ENCODE measurements around the gene QSOX1. TPM values are rescaled to one million over a fixed set of nuclear protein-coding genes. Genes with fewer than 3 reads are reported as not detected.
A peak's percentile ranks its signal among the peaks of the same experiment; 100 is the strongest.

Gene QSOX1
- total RNA-seq, 1 experiment from 2014 or later = 192 TPM

DNA sequence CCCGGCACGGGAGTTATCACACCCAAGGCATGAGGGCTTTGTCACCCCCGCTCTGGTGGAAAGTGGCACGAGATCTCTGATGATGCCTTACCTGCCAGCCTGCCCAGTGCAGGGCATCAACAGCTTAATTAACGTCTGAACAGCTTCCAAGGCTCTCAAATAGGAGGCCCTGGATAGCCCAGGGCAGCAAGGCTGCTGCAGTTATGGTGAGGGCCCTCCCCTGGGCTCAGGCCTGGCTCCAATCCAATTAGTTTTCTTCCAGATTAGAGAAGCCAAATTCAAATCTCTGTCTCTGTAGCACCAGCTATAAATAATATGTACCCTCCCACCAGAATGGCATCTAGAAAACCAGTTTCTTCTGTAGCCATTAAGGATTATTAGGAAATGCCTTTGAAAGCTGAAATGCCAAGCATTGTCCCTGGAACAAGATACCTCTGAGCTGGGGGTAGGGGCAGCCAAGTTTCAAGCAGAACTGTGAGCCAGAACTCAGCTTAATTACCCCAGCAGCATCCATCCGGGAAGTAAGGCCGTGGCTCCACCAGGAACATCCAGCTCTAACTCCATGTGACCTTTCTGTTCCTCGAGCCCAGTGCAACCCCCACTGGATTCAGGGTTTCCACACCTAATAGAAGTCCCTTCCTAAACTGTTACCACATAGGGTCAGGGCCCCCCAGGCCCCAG, 12.5 kb downstream of the QSOX1 start:
- H4K20me1 ChIP-seq (ENCODE audit: low read length) = peaks cover 23% of the 10 kb centered on the region
- intact Hi-C loops (cut with micrococcal nuclease) = loop anchor here (1.0 kb wide), 1 partner anchor 40 kb away; no protein-coding TSS in a partner anchor
- H3K79me2 ChIP-seq (ENCODE audit: low read length) = peaks cover 83% of the 10 kb centered on the region
- H3K9me3 ChIP-seq (ENCODE audit: low read length) = no peaks in the 10 kb centered on the region
- BruUV-seq (replicated peaks) = no TSS peak
- DNase-seq (no peak), ATAC-seq (no peak)
- H3K4me2 ChIP-seq (ENCODE audit: low read length) = no peak overlapping the region
- no peak overlapping the region for H3K4me3 ChIP-seq (ENCODE audit: low read length)
- CTCF ChIA-PET = no interaction called here
- no peak overlapping the region for H2AFZ ChIP-seq (ENCODE audit: low read length)
- TF ChIP-seq EZH2 (IDR thresholded peaks at IDR 0.05; ENCODE audit: low read length, unreplicated experiment) = no peak
- TF ChIP-seq EZH2phosphoT487 (IDR thresholded peaks at IDR 0.05; ENCODE audit: borderline replicate concordance, low read length) = no peak
- TF ChIP-seq, protein P1, sequence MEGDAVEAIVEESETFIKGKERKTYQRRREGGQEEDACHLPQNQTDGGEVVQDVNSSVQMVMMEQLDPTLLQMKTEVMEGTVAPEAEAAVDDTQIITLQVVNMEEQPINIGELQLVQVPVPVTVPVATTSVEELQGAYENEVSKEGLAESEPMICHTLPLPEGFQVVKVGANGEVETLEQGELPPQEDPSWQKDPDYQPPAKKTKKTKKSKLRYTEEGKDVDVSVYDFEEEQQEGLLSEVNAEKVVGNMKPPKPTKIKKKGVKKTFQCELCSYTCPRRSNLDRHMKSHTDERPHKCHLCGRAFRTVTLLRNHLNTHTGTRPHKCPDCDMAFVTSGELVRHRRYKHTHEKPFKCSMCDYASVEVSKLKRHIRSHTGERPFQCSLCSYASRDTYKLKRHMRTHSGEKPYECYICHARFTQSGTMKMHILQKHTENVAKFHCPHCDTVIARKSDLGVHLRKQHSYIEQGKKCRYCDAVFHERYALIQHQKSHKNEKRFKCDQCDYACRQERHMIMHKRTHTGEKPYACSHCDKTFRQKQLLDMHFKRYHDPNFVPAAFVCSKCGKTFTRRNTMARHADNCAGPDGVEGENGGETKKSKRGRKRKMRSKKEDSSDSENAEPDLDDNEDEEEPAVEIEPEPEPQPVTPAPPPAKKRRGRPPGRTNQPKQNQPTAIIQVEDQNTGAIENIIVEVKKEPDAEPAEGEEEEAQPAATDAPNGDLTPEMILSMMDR (conservative IDR thresholded peaks at IDR 0.05; ENCODE audit: low read depth, low read length) = no peak
- H3K9me2 ChIP-seq (replicated peaks; ENCODE audit: low read length) = no peaks in the 10 kb centered on the region
- peaks cover 23% of the 10 kb centered on the region for H3K36me3 ChIP-seq (ENCODE audit: low read depth, low read length)
- no peak overlapping the region; the same call in 1 of the 2 replicates for H3K9ac ChIP-seq (ENCODE audit: low read length)
- H3K27me3 ChIP-seq (ENCODE audit: low read length) = no peaks in the 10 kb centered on the region
- POLR2A ChIA-PET (ENCODE audit: unreplicated experiment) = interaction anchor here (0.6 to 0.7 kb wide), 2 partner anchors 82 to 1524 kb away, joined by 3 to 4 read pairs; no protein-coding TSS in a partner anchor
- peak overlapping the region; percentile 73 for H3K27ac ChIP-seq (ENCODE audit: low read length)
- H3F3A ChIP-seq (ENCODE audit: low read length, unreplicated experiment) = no peaks in the 10 kb centered on the region
- H3K4me1 ChIP-seq (ENCODE audit: insufficient read depth, low read length) = peaks cover 51% of the 10 kb centered on the region

DNA sequence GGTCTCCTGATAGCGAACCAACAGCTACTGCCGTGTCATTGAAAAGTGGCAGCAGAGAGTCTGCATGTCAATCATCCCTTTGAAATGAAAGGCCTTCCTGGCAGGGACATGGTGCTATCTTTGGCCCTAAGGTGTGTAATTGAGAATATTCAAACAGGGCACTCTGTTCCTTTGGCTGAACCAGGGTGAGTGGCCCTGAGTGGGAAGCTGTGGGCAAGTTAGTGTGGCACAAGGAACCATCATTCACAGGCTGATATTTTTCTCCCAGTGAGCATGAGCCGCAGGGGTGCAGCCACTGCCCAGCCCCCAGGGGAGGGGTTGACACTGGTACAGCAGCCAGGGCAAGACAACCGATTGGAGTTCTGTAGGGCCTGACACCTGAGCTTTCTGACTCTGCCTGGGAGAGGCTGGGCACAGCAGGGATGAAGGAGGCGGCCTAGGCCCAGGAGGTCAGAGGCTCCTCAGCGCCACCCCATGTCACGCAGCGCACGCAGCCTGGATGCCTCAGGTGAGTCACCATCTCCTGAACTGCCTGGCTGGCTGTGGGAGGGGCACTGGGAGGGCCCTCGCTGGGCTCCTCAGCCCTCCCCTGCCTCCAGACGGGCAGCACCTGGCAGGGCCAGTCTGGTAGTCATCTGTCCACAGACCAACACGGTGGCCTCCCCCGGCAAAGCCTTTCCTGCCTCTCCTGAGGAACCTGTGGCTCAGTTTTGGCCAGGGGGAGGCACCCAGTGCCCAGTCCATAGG, 13.2 kb downstream of the QSOX1 start:
- Histone ChIP-seq H3K4me3 (ENCODE audit: low read length) (no peak overlapping the region), H3K36me3 (ENCODE audit: low read depth, low read length) (peaks cover 23% of the 10 kb centered on the region), H3K9ac (ENCODE audit: low read length) (no peak overlapping the region; the same call in 1 of the 2 replicates), H3K27ac (ENCODE audit: low read length) (peak overlapping the region; percentile 73), H3K27me3 (ENCODE audit: low read length) (no peaks in the 10 kb centered on the region), H4K20me1 (ENCODE audit: low read length) (peaks cover 16% of the 10 kb centered on the region), H3F3A (ENCODE audit: low read length, unreplicated experiment) (no peaks in the 10 kb centered on the region), H3K4me1 (ENCODE audit: insufficient read depth, low read length) (peaks cover 51% of the 10 kb centered on the region), H3K9me3 (ENCODE audit: low read length) (no peaks in the 10 kb centered on the region), H3K4me2 (ENCODE audit: low read length) (peak overlapping the region; percentile 51), H3K79me2 (ENCODE audit: low read length) (peaks cover 75% of the 10 kb centered on the region), H2AFZ (ENCODE audit: low read length) (no peak overlapping the region), H3K9me2 (replicated peaks; ENCODE audit: low read length) (no peaks in the 10 kb centered on the region)
- ATAC-seq (peak; percentile 91), DNase-seq (peak; percentile 93)
- TF ChIP-seq EZH2phosphoT487 (IDR thresholded peaks at IDR 0.05; ENCODE audit: borderline replicate concordance, low read length) (no peak), EZH2 (IDR thresholded peaks at IDR 0.05; ENCODE audit: low read length, unreplicated experiment) (no peak)
- TF ChIP-seq, protein P1 (conservative IDR thresholded peaks at IDR 0.05; ENCODE audit: low read depth, low read length) = peak; percentile 43
- ChIA-PET CTCF (no interaction called here), POLR2A (ENCODE audit: unreplicated experiment) (interaction anchor here (0.6 kb wide), 1 partner anchor 230 kb away, joined by 4 read pairs; no protein-coding TSS in a partner anchor)
- BruUV-seq (replicated peaks) = TSS peak; percentile 33
- intact Hi-C loops (cut with micrococcal nuclease) = loop anchor here (1.0 kb wide), 1 partner anchor 41 kb away; no protein-coding TSS in a partner anchor

Measured in PC-3 (cell line).